ENCODE data around the gene ZNF488.
"Not testable (repeated sequence)": the region's sequence is repeated elsewhere in the genome, so short reads cannot be mapped to it uniquely, and the experiment has no call there.

ZNF488 gene

DNA sequence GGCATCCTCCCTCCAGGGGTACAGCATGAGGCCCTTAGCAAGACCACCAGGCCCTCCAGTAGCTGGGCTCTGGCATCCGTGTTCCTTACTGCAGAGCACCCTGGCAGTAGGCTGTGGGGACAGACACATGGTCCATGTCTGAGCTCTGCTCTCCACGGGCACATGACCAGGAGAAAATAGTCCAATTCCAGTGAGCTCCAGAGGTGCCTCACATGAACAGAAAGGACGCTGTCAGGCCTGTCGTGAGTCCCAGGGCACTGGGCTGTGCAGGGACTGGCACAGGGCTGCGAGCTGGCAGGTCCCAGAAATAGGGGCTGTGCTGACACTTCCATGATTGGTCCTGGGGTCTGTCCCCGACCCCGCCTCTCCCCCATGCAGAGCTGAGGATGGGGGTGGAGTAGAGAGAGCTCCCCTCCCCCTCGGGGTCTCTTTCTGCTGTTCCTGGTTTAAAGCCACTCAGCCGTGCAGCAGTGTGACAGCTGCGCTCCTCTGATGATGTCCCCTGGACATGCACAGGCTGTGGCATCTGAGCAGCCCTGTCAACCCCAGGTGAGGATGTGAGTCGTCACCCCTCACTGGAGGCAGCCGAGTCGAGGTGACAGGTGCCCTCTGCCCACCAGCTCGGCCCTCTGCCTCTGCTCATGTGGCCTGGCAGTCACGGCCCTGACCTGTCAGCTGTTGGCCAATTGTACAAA, 25.2 kb upstream of the ZNF488 start:
- DNase-seq: no peak

- no peak for DNase-seq
Observed at GRCh38 chr10:47408606-47409005, 24.5 kb upstream of the ZNF488 start.

GRCh38 chr10:47406870-47407691, 23.0 kb upstream of the ZNF488 start:
- DNase-seq: no peak

GRCh38 chr10:47406548-47406869, 22.4 kb upstream of the ZNF488 start:
- DNase-seq: no peak

- DNase-seq: no peak
Observed at GRCh38 chr10:47405857-47406547, 21.9 kb upstream of the ZNF488 start.

DNA sequence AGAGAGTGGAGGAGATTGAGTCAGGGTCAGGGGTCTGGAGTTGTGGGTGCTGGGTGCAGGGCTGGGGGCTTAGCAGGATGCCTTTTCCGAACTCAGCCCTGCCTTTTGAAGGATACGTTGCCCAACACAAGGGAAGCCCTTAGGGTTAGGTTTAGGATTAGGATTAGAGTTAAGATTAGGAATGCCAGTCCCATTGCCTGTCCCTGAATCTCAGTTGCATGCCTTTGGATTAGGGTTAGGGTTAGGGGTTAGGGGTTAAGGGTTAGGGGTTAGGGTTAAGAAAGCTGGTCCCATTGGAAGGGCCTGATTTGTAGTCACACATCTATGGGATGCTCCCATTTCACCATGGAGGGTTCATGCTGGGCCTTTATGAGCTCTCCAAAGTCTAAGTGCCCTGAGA, 20.8 kb upstream of the ZNF488 start:
- DNase-seq: no peak

- no peak for DNase-seq
Observed at GRCh38 chr10:47404446-47404845, 20.4 kb upstream of the ZNF488 start.

GRCh38 chr10:47403446-47404318, 19.6 kb upstream of the ZNF488 start:
- no peak for DNase-seq

DNA sequence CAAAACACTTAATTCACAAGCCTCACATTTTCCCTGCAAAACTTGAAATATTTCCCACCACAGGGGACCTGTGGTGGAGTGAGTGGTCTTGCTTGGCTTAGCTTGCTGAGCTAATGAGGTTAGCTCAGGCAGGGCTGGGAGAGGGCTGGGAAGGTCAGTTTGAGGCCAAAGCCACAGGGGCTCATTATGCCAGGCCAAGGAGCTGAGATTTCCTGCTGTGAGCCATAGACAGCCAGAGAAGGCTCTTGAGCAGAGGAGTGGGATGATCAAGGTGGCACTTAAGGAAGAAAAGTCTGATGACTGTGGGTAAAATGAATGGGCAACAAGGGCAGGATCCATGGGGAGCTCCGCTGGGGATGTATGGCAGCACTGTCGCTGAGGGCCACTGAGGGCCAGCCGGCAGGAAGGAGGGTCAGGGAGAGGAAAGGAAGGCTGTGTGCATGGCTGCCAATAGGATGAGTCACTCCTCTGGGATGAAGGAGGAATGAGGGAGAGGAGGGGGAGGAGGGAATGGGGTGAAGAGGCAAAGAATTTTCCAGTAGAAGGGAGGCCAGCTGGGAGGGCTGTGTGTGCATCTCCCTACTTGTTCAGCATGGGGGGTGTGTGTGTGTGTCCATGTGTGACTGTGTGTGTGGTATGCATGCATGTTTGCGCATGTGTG, 18.7 kb upstream of the ZNF488 start:
- no peak for DNase-seq

DNA sequence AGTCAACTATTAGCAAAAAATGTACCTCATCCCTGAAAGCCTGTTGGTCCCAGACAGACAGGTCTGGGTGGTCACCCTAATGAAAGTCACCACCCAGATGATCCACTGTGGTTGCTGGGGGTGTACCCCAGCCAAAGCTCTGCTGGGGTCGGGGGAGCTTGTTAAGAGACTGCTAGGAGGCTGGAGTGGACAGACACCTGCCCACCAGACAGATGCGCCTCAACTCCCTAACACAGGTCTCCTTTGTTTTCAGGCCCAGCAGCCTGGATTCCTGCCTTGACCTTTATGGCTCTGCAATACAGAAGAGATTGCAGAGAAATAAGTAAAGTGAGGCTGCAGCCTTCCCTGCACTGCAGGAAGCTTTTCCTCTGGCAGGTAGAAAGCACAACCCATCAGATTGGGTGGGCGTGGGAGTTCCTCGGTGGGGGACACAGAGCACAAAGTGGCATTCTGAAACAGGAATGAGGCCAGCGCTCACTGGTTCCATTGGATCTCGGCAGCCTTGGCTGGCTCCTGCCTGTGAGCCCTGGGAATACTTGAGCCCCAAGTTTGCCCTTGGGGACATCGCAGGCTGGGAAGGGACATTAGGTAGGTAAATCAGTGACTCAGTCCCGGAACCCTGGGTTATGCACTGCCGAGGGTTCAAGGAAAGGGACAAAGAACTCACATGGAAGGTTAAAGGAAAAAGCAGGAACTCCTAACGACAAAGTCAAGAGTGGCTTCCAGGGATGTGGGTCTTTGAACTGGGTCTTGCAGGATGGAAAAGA, 18.0 kb upstream of the ZNF488 start:
- no peak for DNase-seq

- DNase-seq: no peak
Observed at GRCh38 chr10:47401210-47401609, 17.1 kb upstream of the ZNF488 start.

- DNase-seq: no peak
Observed at GRCh38 chr10:47400786-47401185, 16.7 kb upstream of the ZNF488 start.

DNA sequence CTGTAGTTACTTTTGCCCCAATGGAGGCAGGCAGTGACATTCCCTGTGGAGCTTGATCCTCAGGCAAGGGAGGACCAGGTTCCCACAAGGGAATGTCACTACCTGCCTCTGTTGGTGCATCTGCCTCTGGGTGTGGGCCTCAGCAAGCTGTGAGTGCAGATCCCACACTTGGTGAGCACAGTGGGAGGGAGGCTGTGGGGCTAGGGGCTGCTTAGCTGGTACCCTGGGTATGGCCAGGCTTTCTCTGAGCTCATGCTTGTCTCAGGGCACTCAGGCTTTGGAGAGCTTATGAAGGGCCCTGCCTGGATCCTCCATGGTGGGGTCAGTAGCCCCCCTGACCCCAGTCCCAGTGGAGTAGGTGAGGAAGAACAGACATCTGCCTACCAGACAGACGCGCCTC, 16.2 kb upstream of the ZNF488 start:
- no peak for DNase-seq

GRCh38 chr10:47397256-47397655, 13.2 kb upstream of the ZNF488 start:
- DNase-seq: no peak

DNA sequence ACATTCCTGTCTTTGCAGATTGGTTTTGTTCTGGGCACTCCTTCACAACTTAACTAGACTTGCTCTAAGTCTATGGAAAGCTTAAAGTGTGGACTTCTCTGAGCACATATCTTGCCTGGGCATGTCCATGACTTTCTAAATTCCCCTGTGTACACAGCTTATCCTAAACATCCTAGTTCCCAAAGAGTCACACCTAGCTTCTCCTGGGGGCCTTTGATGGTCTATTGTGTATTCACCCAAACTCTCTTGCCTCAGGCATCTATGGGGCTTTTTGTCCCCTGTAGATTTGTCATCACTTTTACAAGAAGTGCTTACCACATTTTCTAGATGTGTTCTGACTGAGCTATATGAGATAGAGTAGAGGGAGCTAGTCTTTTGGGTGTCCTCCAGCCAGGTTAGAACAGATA, 12.2 kb upstream of the ZNF488 start:
- no peak for DNase-seq

DNA sequence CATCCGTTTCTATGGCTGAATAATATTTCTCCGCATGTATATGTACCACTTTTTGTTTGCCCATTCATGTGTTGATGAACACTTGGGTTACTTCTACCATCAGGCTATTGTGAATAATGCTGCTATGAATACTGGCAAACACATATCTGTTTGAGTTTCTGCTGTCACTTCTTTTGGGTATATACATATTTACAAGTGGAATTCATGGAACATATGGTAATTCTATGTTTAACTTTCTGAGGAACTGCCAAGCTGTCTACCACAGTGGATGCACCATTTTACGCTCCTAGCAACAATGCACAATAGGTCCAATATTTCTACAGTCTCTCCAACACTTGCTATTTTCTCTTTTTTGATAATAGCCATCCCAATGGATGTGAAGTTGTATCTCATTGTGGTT, 5.5 kb upstream of the ZNF488 start:
- no peak for DNase-seq

DNA sequence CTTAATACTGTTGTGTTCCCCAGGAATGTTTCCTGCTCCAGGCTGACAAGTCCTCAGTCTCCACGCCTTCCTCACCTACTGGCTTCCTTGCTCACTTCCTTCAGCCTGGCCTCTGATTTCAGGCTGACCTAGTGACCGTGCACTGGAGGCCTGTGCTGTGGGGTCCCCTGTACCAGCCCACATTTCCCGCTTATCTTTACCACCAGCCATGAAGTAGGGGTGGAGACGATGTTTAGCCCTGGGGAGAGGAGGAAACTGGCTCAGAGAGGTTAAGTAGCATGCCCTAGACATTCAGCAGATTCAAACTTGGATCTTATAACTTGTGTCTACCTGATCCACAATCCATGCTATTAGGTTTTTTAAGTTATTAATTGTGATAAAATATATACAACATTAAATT, 4.8 kb upstream of the ZNF488 start:
- no peak for DNase-seq

DNA sequence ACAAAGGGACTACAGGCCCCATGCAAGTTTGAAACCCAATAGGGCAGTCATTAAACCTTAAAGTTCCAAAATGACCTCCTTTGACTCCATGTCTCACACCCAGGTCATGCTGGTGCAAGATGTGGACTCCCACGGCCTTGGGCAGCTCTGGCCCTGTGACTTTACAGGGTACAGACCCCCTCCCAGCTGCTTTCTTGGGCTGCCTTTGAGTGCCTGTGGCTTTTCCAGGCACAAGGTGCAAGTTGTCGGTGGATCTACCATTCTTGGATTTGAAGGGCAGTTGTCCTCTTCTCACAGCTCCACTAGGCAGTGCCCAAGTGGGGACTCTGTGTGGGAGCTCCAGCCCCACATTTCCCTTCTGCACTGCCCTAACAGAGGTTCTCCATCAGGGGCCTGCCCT, 2.0 kb upstream of the ZNF488 start:
- DNase-seq: not testable (repeated sequence)

DNA sequence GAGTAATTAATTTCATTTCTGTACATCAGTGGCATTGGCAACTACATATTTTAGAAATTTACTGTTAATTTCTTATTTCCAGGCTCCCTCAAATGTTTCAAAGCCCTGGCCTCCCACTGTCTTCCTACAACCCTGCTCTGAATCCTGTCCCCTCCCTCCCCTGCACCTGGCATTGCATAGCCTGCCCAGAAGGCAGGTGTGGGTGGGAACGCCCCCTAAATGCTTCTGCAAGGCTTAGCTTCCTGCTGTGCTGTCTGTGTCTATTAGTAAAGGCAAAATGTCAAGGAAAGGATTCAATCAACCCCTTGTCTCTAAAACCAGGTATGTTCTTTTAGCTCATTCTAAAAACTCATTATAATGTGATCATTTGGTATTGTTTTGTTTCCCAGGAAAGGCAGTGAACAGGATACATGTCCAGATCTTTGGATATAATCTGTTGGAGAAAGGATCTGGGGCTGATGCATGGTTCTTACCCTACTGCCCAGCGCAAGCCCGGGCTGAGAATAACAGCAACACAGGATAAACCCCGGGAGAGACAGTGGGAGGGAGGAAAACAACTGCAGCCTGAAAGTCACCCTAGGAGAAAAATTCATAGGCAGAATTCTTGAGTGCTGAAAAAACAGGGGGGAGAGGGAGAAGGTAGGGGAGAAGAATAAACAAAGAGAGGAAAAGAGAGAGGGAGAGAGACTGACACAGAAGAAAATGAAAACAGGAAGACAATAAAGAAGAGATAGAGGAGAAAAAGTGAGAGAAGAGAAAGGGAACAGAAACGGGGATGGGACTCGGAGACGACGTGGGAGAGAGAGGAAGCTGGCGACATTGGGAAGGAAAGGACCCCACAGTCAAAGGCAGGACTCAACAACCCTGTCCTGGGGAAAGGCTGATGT, 589 bp downstream of the ZNF488 start:
- peak; percentile 80 for DNase-seq
